GM23338 (cell line): ENCODE measurements around the gene FBLN2. TPM values are rescaled to one million over a fixed set of nuclear protein-coding genes. Genes with fewer than 3 reads are reported as not detected.

Experiments used
- ATAC-seq: fragments of 200-7000 bp; cut with Tn5 transposase; 3 replicates; pipeline ENCODE4 v1.9.1; 2020
- DNase-seq: peaks from one replicate; pipeline ENCODE4 v3.0.0-alpha.2; 2015; ENCODE audit warnings: low spot score
- H2AFZ ChIP-seq: fragments of 200-600 bp; sonication (generic); 2 replicates; pipeline ENCODE4 v1.8.0; 2016; ENCODE audit warnings: antibody characterized with exemption, mild to moderate bottlenecking, moderate library complexity
- H3F3A ChIP-seq: fragments of 200-600 bp; sonication (generic); replicated peaks from 2 replicates; pipeline ENCODE4 v1.8.0; 2017; ENCODE audit warnings: antibody characterized with exemption, mixed run types, low read depth
- H3K27ac ChIP-seq: fragments of 200-600 bp; sonication (generic); 2 replicates; pipeline ENCODE4 v1.6.1; 2016; ENCODE audit warnings: low read depth
- H3K27me3 ChIP-seq: fragments of 200-600 bp; sonication (generic); 2 replicates; pipeline ENCODE4 v1.8.0; 2016; ENCODE audit warnings: mild to moderate bottlenecking, mixed run types, moderate library complexity; ENCODE audit not compliant: insufficient read depth
- H3K36me3 ChIP-seq: fragments of 200-600 bp; sonication (generic); 2 replicates; pipeline ENCODE4 v1.8.0; 2016; ENCODE audit warnings: mild to moderate bottlenecking; ENCODE audit not compliant: insufficient read depth
- H3K4me1 ChIP-seq: fragments of 200-600 bp; sonication (generic); 2 replicates; pipeline ENCODE4 v1.8.0; 2016; ENCODE audit warnings: mild to moderate bottlenecking, moderate library complexity; ENCODE audit not compliant: insufficient read depth
- H3K4me2 ChIP-seq: fragments of 200-600 bp; sonication (generic); 2 replicates; pipeline ENCODE4 v1.7.1; 2017; ENCODE audit warnings: mixed run types
- H3K4me3 ChIP-seq: fragments of 200-600 bp; sonication (generic); 2 replicates; pipeline ENCODE4 v1.6.1; 2016; ENCODE audit warnings: mixed run types
- H3K79me2 ChIP-seq: fragments of 200-600 bp; sonication (generic); replicated peaks from 2 replicates; pipeline ENCODE4 v1.8.0; 2017; ENCODE audit warnings: mild to moderate bottlenecking; ENCODE audit not compliant: insufficient read depth
- H3K9me2 ChIP-seq: fragments of 200-600 bp; sonication (generic); 2 replicates; pipeline ENCODE4 v1.8.0; 2017; ENCODE audit not compliant: insufficient read depth
- H4K20me1 ChIP-seq: fragments of 200-600 bp; sonication (generic); replicated peaks from 2 replicates; pipeline ENCODE4 v1.8.0; 2017; ENCODE audit warnings: mild to moderate bottlenecking; ENCODE audit not compliant: insufficient read depth
- H3K27ac Mint-ChIP-seq: 2 replicates; pipeline ENCODE4 v1.8.0; 2020; ENCODE audit warnings: inconsistent platforms, mild to moderate bottlenecking, moderate library complexity, mixed read lengths
- H3K27me3 Mint-ChIP-seq: 3 replicates; pipeline ENCODE4 v1.8.0; 2022; ENCODE audit warnings: low read depth, mild to moderate bottlenecking, moderate library complexity, mixed read lengths, inconsistent platforms; ENCODE audit not compliant: insufficient read depth, poor library complexity
- H3K36me3 Mint-ChIP-seq: 3 replicates; pipeline ENCODE4 v1.8.0; 2021; ENCODE audit warnings: low read depth, mild to moderate bottlenecking, inconsistent platforms, moderate library complexity, mixed read lengths
- H3K4me1 Mint-ChIP-seq: 3 replicates; pipeline ENCODE4 v1.8.0; 2020; ENCODE audit warnings: mild to moderate bottlenecking, inconsistent platforms, mixed read lengths
- H3K4me3 Mint-ChIP-seq: 3 replicates; pipeline ENCODE4 v1.8.0; 2021; ENCODE audit warnings: moderate library complexity, mild to moderate bottlenecking, inconsistent platforms, mixed read lengths
- H3K9me3 Mint-ChIP-seq: 3 replicates; pipeline ENCODE4 v1.8.0; 2020; ENCODE audit warnings: moderate library complexity, mild to moderate bottlenecking, inconsistent platforms, mixed read lengths
- CTCF ChIP-seq, 2 experiments: fragments of 200-600 bp in 1 of 2; sonication (generic) in 1 of 2; conservative IDR thresholded peaks; 2 replicates each; pipeline versions ENCODE4 v1.5.1 to v1.6.1; 2016 to 2017; ENCODE audit warnings: antibody characterized with exemption in 2 of 2, low read depth in 2 of 2, mild to moderate bottlenecking in 2 of 2, moderate library complexity in 1 of 2
- EZH2 ChIP-seq: fragments of 200-600 bp; sonication (generic); IDR thresholded peaks from one replicate; pipeline ENCODE4 v1.8.0; 2017; ENCODE audit warnings: antibody characterized with exemption, mild to moderate bottlenecking, low read depth; ENCODE audit not compliant: unreplicated experiment
- EZH2phosphoT487 ChIP-seq: fragments of 200-600 bp; sonication (generic); IDR thresholded peaks from one replicate; pipeline ENCODE4 v1.8.1; 2018; ENCODE audit warnings: antibody characterized with exemption; ENCODE audit not compliant: unreplicated experiment
- NANOG ChIP-seq: IDR thresholded peaks from 2 replicates; pipeline ENCODE4 v1.6.1; 2016; ENCODE audit warnings: antibody characterized with exemption, borderline replicate concordance
- POLR2AphosphoS5 ChIP-seq: IDR thresholded peaks from 2 replicates; pipeline ENCODE4 v1.6.1; 2016; ENCODE audit warnings: antibody characterized with exemption, low read depth
- REST ChIP-seq: IDR thresholded peaks from one replicate; pipeline ENCODE4 v1.6.1; 2018; ENCODE audit warnings: antibody characterized with exemption; ENCODE audit not compliant: unreplicated experiment
- ZNF114 ChIP-seq: fragments of 250-450 bp; sonication (Bioruptor Pico); IDR thresholded peaks from 2 replicates; pipeline ENCODE4 v1.5.0; 2020; ENCODE audit warnings: mild to moderate bottlenecking, moderate library complexity
- ZNF331 ChIP-seq: fragments of 250-450 bp; sonication (Bioruptor Pico); IDR thresholded peaks from 2 replicates; pipeline ENCODE4 v1.5.0; 2020; ENCODE audit warnings: low read depth, mild to moderate bottlenecking, moderate library complexity
- polyA plus RNA-seq: library from polyadenylated mRNA; unstranded; fragments of >200 nt; fragmentation: Nextera tagmentation; extraction: Ambion mirVana; gene quantifications from 2 replicates; pipeline ENCODE4 v1.2.1, GENCODE V29; 2016
- total RNA-seq: library from RNA; depleted of rRNA; stranded (reverse); fragments of >200 nt; shearing (Covaris generic); gene quantifications from 2 replicates; pipeline ENCODE4 v1.2.3, GENCODE V29; 2014

Gene FBLN2
- total and polyA plus RNA-seq, 2 experiments from 2014 or later, result 18.8 to 26.8 TPM

GRCh38 chr3:13522236-13522635 is 26.7 kb upstream of the FBLN2 start (continued):
- TF ChIP-seq POLR2AphosphoS5 (no peak), CTCF (conservative IDR thresholded peaks at IDR 0.05; ENCODE audit: low read depth in 2 of 2) (no peak), ZNF331 (CRISPR knock-in tag) (no peak), EZH2 (no peak), REST (no peak)

GRCh38 chr3:13524979-13525669 is 23.8 kb upstream of the FBLN2 start:
- no peaks in the 10 kb centered on the region for H4K20me1 ChIP-seq
- H3K4me2 ChIP-seq, result no peak overlapping the region
- no peak overlapping the region for H3K4me3 ChIP-seq
- H3K36me3 Mint-ChIP-seq, result peaks cover 7% of the 10 kb centered on the region
- peaks cover 13% of the 10 kb centered on the region for H3K27me3 Mint-ChIP-seq
- H3K36me3 ChIP-seq, result no peaks in the 10 kb centered on the region
- no peak overlapping the region for H2AFZ ChIP-seq
- H3K9me3 Mint-ChIP-seq, result peaks cover 16% of the 10 kb centered on the region; the same call in 2 of the 3 replicates
- H3K4me3 Mint-ChIP-seq, result no peak overlapping the region
- H3F3A ChIP-seq, result no peaks in the 10 kb centered on the region
- H3K27ac Mint-ChIP-seq, result no peak overlapping the region
- ATAC-seq, result no peak
- no peak for DNase-seq
- no peak overlapping the region for H3K27ac ChIP-seq
- no peaks in the 10 kb centered on the region for H3K79me2 ChIP-seq
- no peaks in the 10 kb centered on the region for H3K9me2 ChIP-seq
- peaks cover 30% of the 10 kb centered on the region for H3K4me1 Mint-ChIP-seq
- no peaks in the 10 kb centered on the region for H3K27me3 ChIP-seq
- peaks cover 11% of the 10 kb centered on the region; the same call in 1 of the 2 replicates for H3K4me1 ChIP-seq
- TF ChIP-seq NANOG (no peak), CTCF (conservative IDR thresholded peaks at IDR 0.05; ENCODE audit: low read depth in 2 of 2) (no peak), EZH2phosphoT487 (no peak), REST (no peak), ZNF114 (CRISPR knock-in tag) (no peak)
